GM12801 (cell line): ENCODE measurements around the gene GSDME.

Experiments used
- TF ChIP-seq, protein P1 (sequence below): IDR thresholded peaks from one replicate; pipeline ENCODE4 v1.5.1; 2011; ENCODE audit warnings: control low read depth; ENCODE audit not compliant: insufficient read length; ENCODE audit errors: extremely low read depth

The GSDME gene

DNA sequence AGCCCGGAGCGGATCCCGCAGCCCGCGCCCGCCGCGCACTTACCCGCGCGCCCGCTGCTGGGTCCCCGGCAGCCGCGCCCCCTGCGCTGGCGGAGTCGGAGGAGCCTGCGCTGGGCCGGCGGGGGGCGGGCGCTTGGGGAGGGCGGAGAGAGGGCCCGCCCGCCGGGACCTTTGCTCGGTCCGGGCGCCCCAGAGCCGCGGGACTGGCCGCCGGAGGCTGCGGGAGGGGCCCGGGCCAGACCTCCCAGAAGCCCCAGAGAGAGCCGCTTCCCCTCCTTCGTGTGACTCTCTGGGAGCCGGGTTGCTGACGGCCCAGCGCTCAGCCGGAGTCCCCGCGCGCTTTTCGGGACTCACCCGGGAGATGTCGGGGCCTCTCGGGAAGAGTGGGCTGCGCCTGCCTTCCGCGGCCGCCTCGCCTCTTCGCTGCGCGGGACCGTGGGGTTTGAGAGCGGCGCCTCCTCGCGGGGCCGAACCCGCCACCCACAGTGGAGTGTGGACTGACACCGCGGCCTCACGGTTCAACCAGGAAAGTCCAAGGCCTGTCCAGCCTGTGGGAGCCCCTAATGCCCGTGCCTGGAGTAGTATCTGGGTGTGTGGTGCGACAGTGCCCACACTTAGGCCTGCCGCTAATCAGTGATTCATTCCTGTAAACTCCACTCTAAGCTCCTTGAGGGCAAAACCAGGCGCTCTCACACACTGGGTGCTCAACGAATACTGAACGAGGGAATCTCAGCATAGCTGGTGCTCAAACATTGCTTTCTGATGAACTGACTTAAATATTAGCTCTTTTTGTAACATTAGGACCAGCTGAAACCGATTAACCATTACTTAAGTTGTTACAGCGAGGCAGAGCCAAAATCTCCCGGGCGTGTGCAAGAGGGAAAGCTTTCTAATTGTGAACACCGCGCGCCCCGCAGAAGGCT is at the start of gene GSDME:
Gene GSDME (minus strand): TSS at position 112 of the 923 bp plus-strand sequence. CDS start 7,690 bp downstream, outside the sequence.
- TF ChIP-seq, protein P1, sequence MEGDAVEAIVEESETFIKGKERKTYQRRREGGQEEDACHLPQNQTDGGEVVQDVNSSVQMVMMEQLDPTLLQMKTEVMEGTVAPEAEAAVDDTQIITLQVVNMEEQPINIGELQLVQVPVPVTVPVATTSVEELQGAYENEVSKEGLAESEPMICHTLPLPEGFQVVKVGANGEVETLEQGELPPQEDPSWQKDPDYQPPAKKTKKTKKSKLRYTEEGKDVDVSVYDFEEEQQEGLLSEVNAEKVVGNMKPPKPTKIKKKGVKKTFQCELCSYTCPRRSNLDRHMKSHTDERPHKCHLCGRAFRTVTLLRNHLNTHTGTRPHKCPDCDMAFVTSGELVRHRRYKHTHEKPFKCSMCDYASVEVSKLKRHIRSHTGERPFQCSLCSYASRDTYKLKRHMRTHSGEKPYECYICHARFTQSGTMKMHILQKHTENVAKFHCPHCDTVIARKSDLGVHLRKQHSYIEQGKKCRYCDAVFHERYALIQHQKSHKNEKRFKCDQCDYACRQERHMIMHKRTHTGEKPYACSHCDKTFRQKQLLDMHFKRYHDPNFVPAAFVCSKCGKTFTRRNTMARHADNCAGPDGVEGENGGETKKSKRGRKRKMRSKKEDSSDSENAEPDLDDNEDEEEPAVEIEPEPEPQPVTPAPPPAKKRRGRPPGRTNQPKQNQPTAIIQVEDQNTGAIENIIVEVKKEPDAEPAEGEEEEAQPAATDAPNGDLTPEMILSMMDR: no peak

DNA sequence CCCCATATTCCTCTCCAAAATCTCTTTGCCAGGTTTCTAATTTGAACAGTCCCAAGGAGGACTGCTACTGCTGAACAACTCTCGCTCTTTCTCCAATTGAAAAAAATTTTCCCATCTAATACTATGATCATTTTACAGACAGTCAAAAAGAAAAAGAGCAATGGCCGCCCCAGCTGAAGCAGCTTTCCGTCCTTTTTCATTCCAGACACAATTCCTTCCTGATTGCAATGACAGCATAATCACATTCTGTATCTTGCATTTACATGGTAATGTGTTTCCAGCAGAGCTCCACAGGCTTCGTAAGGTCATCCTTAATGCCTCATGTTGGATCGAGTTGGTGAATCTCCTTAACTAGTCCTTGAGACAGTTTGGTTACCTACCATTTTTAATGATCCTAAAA is 45.0 kb upstream of the GSDME start:
- TF ChIP-seq, protein P1: no peak

DNA sequence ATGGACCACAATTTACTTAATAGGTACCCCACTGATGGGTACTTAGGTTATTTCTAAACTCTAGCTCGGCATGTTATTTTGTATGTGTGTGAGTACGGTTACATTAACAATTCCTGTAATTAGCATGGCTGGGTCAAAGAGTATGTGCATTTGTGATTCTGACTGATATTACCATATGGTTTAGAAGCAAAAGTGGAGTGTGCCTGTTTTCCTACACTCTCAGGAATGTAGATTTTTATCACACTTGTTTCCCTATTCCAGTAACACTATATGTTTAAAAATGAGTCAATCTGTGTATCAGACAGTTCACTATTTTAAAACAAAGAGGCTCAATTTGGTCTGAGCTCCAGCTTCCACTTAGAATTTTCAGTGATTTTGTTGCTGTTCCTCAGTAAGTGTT is 44.6 kb upstream of the GSDME start:
- TF ChIP-seq, protein P1: no peak

DNA sequence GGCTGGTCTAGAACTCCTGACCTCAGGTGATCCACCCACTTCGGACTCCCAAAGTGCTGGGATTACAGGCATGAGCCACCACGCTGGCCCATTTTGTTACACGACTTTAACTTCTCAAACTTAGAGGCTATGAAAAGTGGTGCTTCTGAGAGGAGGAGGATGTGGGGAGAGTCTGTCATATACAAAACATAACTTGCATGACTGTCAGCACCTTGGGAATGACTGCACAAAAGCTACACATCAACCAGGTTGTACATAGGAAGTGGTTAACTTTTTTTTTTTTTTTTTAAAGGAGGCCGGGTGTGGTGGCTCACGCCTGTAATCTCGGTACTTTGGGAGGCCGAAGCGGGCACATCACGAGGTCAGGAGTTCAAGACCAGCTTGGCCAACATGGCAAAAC is 43.4 kb upstream of the GSDME start:
- TF ChIP-seq, protein P1: no peak

DNA sequence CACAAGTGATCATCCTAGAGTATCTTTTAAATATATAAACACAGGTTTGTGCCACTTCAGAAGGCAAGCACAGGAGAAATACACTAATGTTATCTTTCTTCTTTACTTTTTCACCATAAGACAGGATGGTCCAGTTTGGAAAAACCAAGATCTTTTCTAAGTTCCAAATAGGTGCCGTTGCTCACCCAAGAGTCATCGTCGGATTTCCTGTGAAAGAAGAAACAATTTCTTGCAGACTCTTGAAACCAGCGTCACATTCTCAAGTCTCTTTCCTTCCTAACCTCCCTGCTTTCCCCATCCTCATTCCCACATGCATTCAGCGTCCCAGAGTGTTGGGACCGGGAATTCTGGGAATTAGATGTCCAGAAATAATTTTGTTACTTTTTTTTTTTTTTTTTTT is 42.8 kb upstream of the GSDME start:
- TF ChIP-seq, protein P1: no peak

DNA sequence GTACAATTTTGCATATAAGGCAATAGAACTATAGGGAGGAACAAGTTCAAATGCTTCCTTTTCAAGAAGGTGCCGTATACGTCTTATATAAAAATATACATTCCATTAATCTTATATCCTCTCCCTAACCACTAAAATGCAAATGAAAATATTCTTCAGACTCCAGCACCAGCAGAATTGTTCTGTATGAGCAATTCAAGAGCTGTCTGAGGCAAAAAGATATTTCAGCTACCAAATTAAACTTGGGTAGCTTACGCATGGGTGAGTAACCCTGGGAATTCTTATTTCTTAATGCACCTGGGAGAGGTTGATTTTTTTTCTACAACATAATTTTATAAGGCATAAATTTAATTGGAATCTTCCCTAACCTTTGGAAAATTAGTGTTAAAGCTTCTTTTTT is 42.2 kb upstream of the GSDME start:
- TF ChIP-seq, protein P1: no peak

DNA sequence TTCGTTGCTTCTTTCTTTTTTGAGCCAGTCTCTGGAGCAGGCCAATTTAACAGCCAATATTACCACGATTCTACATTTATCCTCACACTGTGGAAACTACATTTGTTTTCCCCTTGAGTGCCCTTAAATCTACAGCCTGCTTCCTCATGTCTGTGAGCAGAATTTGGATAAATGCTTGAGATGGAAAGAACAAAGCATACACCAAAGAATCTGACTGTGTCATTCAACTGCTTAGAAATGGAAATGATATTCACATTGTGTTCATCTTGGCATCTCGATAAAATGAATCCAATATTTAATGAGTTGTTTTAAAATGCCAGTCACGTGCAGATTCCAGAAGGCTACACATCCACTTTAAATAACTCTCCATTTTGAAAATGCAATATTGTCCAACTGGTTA is 41.0 kb upstream of the GSDME start:
- TF ChIP-seq, protein P1: no peak
